WI38 (cell line): Measurements from ENCODE around the gene B4GALT5.

Experiments
- H3K4me3 ChIP-seq: 2 replicates; pipeline ENCODE4 v1.5.1; 2011; ENCODE audit warnings: low read depth, mild to moderate bottlenecking, control low read depth, low read length
- CTCF ChIP-seq: IDR thresholded peaks from 2 replicates; pipeline ENCODE4 v1.5.1; 2012; ENCODE audit warnings: low read depth, mild to moderate bottlenecking, control low read depth, low read length

Gene B4GALT5

DNA sequence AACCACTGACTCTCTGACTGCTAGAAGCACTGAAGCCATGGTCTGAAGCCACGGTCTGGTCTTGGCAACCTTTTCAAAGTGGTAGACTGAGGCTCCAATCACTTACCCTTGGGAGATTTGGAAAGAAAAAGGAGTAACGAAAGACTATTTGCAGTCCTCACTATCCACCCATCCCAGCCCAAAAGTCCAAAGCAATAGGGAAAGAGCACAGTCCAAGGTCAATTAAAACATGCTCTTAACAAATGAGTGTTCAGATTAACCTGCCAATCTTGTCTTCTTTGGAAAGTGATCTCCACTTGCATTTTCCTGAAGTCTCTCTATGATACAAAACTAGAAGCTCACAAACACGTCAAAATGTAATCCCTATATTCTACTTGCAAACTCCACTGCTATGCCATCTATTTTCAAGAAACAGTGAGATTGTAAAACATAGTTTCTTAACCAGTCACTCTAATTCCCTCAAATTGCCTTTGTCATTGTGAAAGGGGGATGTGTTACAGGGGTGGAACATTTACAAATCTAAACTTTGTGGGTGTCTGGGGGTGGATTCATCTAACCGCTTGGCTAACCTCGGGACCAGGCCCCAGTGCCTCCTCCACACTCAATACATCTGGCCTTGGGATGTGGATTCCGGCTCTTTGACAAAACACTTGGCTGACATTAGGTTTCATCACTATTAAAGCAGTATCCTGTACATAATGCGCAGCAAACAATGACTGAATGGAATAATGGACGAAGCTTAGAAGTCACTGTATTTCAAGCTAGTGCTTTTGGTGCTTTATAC lies 56.4 kb downstream of the B4GALT5 start:
- no peak overlapping the region for H3K4me3 ChIP-seq
- TF ChIP-seq CTCF: no peak

- no peak overlapping the region for H3K4me3 ChIP-seq
- no peak for TF ChIP-seq CTCF
Measured at GRCh38 chr20:49656304-49656703, 57.4 kb downstream of the B4GALT5 start.

- TF ChIP-seq CTCF: no peak
- no peak overlapping the region for H3K4me3 ChIP-seq
Measured at GRCh38 chr20:49653925-49654434, 59.7 kb downstream of the B4GALT5 start.

GRCh38 chr20:49649672-49650071 lies 64.0 kb downstream of the B4GALT5 start:
- H3K4me3 ChIP-seq: no peak overlapping the region
- TF ChIP-seq CTCF: no peak

- H3K4me3 ChIP-seq: no peak overlapping the region
- no peak for TF ChIP-seq CTCF
Measured at GRCh38 chr20:49647550-49647949, 66.1 kb downstream of the B4GALT5 start.

DNA sequence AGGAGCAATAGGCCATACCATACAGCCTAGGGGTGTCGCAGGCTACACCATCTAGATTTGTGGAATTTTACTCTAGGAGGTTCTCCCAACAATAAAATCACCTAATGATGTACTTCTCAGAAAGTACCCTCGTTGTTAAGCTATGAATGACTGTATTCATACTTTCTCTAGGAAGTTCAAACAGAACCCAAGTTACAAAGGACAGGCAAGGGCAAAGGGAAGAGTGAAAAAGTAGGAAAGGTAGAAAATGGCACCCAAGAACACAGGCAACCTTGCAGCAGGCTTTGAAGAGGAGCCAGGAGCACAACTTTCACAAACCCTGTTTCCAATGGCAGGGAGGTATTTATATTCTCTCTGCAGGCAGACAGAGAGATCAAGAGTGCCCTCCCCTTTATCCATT lies 67.2 kb downstream of the B4GALT5 start:
- no peak for TF ChIP-seq CTCF

GRCh38 chr20:49646126-49646525 lies 67.6 kb downstream of the B4GALT5 start:
- no peak overlapping the region for H3K4me3 ChIP-seq
- TF ChIP-seq CTCF: no peak

More for the DNA sequence above, 67.2 kb downstream of the B4GALT5 start:
- H3K4me3 ChIP-seq: no peak overlapping the region
